ENCODE measurements around the gene CARD18.
"Not testable (repeated sequence)": the region's sequence is repeated elsewhere in the genome, so short reads cannot be mapped to it uniquely, and the experiment has no call there.

Gene CARD18

DNA sequence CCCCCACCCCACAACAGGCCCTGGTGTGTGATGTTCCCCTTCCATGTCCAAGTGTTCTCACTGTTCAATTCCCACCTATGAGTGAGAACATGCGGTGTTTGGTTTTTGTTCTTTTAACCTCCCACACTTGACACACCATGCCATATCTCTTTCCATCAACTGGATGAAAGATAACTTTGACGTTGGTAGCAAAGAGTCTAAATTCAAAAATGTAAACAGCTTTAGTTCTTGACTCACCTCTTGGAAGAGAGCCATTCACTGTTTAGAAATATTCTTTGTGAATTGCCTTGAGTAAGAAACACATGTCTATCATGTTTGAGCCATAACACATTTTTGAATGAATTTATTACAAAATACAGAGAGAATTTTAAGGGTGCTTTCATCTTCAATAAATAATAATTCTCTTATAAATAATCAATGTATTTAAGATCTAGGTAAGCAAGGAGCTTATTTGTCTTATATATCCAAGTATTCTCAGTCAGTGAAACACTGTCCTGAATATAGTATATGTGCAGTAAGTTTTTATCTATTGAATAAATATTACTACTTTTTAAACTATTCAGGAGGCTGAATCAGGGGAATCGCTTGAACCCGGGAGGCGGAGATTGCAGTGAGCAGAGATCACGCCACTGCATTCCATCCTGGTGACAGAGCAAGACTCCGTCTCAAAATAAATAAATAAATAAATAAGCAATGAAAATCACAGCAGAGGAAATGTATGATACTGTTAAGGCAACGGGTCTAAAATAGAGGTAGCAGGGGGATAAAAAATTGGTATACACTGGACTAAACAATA lies 6.7 kb downstream of the CARD18 start:
- no peak for DNase-seq

- DNase-seq: no peak
Observed at GRCh38 chr11:105130189-105130813, 9.3 kb downstream of the CARD18 start.

DNA sequence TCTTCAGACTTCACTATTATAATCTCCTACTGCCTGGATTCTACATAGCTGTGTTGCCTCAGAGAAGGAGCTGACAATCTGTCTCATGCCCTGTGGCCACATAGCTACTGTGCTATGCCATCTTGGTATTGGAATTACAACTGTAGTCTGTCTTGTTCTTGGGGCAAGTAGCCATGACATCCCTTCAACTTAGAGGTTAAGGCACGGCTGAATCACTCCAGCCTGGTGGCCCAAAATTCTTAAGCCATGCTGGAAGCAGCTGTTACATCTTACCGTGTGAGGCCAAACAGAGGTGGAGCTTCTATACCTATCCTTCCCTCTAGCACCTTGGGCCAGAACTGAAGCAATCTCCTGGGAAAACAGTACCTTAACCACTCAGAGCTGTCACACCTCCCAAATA lies 14.8 kb downstream of the CARD18 start:
- DNase-seq: no peak

DNA sequence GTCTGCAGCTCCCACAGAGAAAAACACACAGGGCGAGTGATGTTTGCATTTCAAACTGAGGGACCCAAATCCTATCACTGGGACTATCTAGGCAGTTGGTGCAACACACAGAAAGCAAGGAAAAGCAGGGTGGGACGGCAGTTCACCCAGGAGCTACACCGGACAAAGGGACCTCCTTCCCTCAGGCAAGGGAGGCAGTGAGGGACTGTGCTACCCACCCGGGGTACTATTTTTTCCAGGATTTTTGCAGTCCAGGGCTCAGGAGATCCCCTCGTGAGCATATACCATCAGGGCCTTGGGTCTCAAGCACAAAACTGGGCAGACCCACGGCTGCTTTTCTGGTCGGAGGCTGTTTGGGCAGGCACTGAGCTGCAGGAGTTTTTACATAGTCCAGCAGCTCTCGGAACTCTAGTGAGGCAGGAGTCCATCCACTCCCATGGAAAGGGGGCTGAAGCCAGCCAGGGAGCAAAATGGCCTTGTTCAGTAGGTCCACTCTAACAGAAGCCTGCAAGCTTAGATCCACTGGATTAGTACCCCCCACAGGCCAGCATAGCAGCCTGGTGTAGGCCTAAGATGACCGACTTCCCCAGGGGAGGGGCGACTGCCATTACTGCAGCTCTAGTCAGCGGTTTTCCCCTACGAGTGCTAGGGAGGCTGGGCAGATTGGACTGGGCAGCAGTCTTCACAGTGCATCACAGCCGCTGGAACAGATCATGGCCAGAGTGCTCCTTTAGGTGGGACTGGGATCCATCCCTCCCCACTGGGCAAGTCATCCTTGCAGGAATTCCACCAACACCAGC lies 28.2 kb downstream of the CARD18 start:
- no peak for DNase-seq

GRCh38 chr11:105110688-105111030 lies 28.9 kb downstream of the CARD18 start:
- no peak for DNase-seq

DNA sequence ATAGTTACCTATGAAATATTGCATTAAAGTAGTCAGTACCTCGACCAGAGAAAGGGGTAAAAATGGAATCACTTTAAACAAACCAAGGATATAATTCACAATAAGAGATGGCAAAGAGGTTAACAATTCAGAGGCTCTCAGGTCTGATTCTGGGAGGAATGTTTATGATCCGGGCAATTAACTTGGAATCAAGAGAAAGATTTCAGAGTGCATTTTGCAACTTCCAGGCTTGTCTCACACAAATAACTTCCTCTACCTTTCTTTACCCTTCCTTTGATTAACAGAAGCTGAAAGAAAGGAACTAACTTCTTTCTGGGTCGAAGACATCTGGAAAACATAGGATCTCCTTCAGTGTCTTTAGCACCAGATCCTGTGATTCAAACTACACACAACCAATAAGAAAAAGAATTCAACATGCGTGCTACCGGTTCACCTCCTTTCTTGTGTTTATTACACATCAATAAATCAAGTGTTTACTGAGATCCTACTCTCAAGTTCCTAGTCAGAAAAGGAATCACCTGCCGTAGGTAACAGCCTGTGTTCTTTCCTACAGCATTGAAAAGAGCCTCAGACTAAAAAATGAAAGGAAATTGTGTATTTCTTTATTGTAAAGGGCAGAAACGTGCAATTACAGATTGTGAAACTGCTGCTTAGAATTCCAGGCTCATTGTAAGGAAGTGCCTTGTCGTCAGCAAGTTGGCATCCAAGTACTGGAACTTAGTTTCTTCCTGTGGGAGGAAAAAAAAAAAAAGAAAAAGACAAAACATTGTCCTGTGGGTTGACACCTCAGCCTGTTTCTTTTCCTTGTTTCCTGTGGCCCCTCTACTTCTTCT lies 29.5 kb downstream of the CARD18 start:
- DNase-seq: no peak

- no peak for DNase-seq
Observed at GRCh38 chr11:105109321-105109720, 30.2 kb downstream of the CARD18 start.

DNA sequence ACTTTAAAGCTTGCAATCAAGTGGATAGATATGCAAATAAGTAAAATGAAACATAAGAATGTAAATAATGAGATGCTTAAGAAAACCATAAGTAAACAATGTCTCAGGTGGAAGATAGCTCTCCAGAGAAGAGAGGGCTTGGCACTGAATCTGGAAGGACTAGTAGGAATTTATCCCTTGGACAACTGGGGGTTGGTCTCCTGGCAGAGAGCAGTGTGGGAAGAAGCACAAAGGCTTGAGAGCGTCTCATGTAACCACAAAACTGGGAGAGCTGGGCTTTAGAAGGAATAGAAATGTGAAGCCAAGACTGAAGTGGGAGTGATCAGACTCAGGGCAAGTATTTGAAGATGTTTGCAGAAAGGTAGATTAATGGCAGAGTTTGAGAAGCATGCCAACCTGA lies 31.3 kb downstream of the CARD18 start:
- DNase-seq: no peak

GRCh38 chr11:105107226-105107825 lies 32.2 kb downstream of the CARD18 start:
- DNase-seq: not testable (repeated sequence)

DNA sequence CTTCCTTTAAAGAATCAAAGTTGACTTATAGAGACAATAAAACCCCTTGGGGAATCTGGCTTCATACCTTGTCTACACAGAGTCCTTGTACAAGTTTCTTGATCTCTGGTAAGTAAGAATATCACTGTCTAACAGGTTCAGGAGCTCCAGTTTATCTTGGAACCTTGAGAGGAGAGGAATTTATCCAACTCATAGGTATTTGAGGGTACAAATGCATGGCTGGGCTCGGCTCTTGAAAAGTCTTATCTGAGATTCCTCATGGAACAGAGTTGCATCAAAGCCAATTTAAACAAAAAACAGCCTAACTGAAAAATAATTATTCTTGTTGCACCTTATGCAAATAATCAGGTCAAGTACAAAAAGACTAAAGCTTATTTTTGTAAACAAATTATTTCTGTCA lies 33.4 kb downstream of the CARD18 start:
- DNase-seq: no peak

DNA sequence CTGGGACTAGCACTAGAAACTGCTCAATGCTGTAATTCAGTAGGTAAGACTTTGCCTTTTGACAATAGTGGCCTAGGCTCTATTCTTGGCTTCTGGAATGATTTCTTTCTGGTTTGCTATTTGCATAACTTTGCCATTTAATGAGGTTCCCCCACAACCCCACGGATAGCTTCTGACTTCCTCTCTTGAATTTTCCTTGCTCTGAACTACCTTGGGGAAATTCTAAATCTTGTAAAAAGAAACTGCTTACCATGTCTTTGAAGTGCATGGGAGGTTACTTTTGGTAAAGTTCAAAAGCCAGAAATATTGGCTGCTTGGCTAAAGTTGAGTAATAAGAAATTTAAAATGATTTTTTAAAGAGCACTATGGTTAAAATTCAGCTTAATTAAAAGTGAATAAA lies 35.3 kb downstream of the CARD18 start:
- DNase-seq: no peak

DNA sequence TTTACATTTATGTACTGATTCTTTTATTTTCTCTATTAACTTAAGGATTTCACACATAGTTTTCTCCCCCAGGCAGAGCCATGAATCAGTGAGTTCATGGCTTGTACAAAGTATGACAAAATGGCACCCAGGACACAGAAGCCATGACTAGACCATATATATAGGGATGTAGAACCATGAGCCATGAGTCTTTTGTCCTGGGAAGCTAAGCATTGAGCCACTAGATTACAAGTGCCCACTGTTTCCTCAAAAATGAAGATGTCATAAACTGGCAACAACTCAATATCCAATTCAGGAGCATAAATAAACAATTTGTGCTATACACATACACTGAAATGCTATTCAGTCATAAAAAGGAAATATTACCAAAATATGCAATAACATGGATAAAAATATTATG lies 36.2 kb downstream of the CARD18 start:
- DNase-seq: no peak

- DNase-seq: not testable (repeated sequence)
Observed at GRCh38 chr11:105102079-105102581, 37.4 kb downstream of the CARD18 start.

DNA sequence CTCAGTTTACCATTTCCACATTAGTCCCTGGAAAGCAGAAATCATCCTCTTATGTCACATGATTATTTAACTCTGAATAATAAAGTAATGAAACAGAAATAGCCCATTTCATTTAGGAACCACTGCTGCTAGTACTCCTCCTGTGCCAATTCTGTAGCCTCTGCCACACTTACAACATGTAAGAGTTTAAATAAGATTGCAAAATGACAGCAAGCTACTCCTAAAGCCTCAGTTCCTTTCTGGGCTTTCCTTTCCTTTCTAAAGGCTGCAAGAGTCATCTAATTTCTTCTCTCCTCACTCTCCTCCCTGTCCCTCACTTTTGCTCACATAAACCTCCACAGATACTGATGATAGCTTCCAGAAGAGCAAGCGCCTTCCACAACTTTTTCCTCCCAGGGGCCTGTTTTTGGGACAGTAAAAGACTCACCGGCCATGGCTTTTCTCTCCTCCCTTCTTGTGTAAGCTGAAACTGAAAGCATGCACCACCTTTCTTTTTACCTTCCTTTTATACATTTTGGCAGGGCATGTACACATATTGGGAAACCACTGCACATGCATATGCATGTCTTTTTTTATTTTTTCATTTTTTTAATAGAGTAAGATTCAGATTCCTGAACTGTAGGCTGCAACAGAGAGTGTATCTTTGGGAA lies 38.5 kb downstream of the CARD18 start:
- no peak for DNase-seq

- no peak for DNase-seq
Observed at GRCh38 chr11:105100206-105100605, 39.4 kb downstream of the CARD18 start.

- not testable (repeated sequence) for DNase-seq
Observed at GRCh38 chr11:105099594-105099993, 40.0 kb downstream of the CARD18 start.

GRCh38 chr11:105092256-105093239 lies 47.0 kb downstream of the CARD18 start:
- no peak for DNase-seq

Measured in NCI-H2081 (cell line).